ENCODE measurements around the gene B3GAT1.
A peak's percentile ranks its signal among the peaks of the same experiment; 100 is the strongest.

B3GAT1 gene

DNA sequence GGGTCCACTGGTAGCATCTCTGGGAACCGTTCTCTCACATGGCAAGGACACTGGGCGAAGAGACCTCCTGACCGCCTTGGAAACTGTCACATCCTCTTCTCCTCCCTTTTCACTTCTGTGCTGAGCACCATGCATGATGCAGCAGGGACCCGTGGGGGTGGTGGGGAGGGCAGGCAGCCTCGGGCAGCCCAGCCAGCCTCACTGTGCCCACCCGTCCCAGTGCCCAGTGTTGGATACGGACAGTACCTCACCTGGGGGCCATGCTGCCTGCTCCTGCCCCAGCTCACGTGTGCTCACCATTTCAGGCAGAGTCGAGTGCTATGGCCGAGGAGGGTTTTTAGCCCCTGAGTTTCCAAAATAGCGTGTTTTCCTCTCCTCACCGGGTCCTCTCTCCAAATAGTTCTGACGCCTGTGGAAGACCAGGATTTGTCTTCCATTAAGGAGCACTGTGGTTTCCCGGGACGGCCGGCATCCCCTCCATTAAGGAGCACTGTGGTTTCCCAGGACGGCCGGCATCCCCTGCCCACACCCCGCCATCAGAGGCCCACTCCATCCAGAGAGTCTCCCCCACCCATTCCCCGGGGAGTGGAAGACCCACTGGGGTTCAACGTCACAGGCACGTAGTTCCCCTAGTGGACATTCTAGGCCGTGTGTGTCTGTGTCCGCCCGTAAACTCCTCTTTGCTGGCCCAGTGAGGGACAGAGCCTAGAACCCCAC lies 22.4 kb downstream of the B3GAT1 start:
- no peak for DNase-seq

DNA sequence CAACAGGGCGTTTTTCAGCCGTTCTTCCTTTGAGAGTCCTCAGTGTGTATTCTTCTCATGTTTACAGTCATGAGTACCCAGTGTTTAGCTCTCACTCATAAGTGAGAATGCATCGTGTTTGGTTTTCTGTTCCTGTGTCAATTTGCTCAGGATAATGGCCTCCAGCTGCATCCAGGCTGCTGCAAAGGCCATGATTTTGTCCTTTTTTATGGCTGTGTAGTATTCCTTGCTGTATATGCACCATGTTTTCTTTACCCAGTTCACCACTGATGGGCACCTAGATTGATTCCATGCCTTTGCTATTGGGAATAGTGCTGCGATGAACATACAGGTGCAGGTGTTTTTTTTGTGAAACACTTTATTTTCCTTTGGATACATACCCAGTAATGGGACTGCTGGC lies 23.5 kb downstream of the B3GAT1 start:
- DNase-seq = no peak

DNA sequence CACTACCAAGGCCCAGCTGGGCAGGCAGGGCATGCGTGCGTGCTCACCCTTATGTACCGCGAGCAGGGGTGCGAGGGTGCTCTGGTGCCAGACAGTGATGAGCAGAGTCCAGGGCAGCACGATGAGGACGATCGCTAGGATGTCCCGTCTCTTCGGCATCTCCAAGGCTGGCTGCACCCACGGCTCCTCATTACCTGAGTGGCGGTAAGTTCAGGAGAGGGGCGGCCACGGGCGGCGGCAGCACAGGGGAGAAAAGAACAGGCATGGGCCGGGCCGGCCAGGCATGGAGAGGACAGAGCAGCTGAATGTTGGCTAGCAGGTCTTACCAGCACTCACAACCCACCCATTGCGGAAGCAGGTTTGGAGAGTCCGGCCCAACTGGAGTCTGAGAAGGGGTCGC lies 24.5 kb downstream of the B3GAT1 start:
- DNase-seq = no peak

DNA sequence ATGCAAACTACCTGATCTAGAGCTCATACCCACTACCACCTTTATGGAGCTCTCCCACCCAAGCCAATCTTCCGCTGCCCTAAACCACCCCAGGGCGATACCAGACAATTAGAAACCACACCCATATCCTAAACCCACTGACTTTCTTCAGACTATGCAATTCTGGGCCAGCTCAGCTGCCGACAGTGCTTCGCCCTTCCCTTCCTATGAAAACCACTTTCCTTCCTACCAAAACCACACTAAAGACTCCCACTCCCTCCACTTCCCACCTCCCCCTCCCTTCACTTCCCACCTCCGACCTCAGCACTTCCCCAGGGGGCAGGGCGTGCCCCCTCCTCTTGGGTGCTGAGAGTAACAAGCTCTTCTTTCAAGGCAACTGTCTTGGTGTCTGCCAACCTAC lies 25.1 kb downstream of the B3GAT1 start:
- no peak for DNase-seq

DNA sequence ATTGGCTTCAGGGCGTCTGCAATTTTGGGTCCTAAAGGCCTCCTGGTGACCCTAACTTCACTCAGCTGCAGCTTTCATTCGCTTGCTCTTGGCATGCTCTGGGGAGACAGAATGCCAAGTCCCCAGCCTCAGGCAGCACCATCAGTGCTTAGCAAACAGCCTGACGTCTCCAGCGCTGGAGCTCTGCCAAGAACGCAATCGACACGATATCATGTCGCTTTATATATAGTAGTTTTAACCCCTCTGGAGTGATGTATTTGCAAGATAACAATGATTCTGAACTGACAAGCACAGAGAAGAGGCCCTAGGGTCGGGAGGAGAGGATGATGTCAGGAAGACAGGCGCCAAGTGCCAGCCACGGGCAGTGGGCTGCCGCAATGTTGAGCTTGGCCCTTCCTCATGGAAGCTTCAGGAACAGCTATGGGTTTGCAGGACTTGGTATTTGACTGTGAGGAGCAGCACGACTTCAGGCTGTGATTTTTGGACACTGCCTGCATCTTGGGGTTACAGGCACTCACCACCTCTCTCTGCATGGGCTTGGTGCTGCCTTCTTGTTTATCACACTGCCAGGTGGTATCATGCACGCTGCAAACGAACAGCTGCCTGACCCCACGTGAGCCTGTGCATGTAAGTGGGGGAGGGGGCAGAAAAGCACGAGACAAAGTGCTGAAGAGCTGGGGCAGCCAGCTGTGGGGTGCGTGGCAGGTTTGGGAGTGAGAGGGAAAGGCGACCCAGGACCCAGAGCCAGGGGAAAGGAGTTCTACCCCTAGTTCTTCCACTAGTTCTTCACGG lies 26.1 kb downstream of the B3GAT1 start:
- DNase-seq = peak; percentile 93

DNA sequence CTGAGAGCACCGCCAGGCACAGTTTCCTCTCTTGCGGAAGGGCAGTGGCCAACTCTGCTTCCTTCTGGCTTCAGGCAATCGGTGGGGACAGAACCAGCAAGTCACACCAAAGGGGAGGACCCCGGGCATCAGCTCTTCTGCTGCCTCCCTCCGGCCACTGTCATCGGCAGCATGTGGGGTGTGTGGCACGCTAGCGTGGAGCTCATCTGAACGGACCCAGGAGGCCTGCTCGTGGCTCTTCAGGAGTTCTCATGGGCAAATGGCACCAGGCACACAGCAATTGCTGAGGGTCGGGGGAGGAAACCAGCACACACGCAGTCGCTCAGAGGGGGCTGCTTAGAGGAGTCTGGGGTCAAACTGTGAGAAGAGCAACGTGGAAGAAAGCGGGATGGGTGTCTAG lies 26.9 kb downstream of the B3GAT1 start:
- no peak for DNase-seq

DNA sequence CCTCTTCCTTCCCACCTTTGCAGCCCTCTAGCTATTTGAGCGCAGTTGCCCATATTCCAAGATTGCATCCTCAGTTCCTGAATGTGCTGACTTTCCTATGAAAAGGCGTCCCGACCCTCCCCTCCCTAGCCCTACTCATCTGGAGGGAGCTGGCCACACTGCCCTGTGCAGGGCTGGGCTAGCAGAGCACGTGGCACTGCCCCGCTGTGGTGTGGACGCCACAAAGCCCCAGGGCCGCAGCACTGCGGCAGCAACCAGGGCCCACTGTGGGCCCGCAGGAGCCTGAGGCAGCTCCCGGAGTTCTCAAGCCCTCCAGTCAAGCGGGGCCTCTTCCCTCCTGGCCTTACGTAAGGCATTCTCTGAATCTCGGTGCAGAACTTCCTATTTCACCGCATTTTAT lies 27.6 kb downstream of the B3GAT1 start:
- DNase-seq = no peak

DNA sequence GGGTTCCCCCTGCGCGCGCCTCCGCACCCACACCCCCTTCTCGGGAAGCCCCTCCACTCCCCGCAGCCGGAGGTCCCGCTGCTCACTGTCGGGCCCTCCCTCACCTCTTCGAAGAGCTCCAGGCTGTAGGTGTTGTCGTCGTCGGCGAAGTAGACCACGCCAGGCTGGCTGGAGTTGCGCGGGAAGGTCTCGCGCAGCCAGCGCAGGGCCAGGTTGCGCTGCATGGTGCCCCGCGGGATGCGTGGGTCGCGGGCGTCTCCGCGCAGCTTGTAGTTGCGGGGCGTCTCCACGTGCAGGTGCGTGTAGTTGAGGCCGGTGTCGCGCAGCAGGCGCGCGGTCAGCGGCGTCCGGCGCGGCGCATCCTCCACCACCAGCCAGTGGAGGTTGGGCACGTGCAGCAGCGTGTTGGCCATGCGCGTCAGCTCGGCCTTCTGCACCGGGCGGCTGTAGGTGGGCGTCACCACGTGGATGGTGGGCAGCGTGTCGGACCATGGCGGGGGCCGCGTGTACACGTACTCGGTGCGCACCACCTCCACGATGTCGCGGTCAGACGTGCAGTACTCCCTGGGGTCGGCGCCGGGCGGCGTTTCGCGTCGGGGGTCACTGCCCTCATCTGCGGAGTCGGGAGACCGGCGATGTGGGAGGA lies 28.3 kb downstream of the B3GAT1 start:
- DNase-seq = no peak

DNA sequence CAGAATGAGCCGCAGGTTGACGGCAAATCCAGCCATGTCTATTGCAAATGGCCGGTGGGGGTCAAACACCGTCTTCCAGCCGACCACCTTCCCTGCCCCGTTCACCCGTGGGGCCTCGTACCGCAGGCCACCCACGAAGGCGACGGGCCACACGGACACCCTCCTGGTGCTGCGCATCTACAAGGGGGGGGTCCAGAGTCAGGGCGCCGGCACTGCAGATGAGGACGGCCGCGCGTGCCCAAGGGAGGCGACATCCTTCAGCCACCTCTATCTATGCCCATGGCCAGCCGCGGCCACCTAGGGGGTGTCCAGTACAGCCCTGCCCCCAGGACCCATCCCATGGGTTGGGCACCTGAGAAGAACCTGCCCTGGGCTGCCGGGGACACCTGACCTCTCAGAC lies 29.2 kb downstream of the B3GAT1 start:
- DNase-seq = no peak

DNA sequence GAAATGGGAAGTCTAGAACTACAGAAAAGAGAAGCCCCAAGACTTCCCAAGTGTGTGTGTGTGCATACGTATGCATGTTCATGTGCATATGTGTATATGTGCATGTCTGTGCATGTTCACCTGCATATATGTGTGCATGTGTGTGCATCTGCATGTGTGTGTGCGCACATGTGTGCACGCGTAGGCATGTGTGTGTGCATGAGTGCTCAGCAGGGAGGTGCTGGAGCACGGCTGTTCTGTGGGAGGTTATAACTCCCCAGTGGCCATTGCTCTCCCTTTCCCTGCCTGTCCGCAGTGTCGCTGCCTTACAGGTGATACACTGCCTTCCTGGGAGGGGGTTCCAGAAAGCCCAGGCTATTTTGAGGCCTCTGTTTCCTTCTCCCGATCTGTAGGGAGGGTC lies 29.8 kb downstream of the B3GAT1 start:
- DNase-seq = no peak

DNA sequence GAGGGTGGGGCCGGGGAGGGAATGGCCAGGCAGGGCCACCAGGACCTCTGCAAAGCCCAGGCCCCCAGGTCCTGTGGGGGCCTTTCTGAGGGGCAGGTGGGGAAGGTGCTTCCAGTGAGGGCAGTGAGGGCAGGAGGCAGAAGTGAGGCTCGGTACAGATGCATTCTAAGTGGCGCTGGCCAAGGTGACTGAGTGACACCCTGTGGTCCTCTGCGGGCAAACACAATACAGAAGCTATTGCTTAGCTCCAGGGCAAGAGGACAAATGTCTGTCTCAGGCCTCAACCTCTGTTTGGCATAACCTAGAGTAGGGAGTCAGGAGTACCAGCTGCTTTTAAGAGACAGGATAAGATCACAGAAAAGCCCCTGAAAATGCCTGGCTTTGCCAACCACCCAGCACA lies 31.3 kb downstream of the B3GAT1 start:
- DNase-seq = no peak

DNA sequence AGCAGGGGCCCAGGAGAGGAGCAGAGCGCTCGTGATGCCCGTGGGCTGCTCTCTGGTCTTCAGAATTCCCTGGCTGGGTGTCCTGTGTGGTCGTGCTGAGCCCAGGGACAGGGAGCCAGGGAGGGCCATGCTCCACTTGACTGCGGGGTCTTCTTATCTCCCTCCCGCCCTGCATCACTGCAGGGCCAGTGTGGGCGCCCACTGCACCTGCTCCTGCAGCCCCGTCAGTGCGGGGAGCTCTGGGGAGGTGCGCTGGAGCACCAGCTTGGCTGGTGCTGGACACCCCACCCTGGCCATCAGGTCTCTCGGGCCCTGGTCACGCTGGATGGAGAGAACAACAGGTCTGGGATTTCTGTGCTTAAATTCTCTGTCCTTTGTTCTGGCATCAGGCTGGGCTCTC lies 31.8 kb downstream of the B3GAT1 start:
- DNase-seq = no peak

DNA sequence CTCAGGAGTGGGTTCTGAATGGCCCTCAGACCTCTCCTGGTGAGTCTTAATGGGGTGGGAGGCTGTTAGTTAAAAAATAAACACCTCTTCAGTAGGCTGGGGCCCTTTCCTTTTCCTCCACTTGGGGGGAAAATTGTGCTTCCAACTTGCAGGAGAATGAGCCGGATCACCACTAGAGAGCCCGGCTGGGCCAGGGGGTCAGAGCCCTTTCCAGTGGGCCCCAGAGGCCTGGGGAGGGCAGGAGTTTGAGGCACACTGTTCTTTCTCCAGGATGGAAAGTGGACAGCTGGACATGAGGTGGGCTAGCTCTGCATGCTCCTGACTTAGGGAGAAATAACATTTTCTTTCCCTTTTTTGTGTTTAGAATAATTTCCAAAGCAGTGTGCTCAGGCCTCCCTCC lies 32.8 kb downstream of the B3GAT1 start:
- DNase-seq = no peak

DNA sequence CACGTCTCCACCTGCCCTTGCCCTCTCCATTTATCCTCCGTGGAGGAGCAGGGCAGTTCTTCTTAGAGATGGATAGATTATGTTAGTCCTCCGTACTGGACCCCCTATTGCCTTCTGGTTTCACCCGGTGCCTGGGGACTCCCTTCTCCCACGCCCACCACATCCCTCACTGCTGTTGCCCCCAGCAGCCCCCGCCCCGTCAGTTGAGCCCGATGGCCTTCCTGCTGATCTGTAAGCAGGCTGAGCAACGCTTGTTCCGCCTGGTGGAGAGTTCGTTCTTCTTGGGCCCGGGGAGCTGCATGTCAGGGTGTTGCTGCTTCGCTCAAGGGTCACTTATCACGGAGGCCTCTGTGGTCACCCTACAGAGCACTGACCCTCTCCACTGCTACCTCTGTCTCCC lies 34.2 kb downstream of the B3GAT1 start:
- DNase-seq = no peak

DNA sequence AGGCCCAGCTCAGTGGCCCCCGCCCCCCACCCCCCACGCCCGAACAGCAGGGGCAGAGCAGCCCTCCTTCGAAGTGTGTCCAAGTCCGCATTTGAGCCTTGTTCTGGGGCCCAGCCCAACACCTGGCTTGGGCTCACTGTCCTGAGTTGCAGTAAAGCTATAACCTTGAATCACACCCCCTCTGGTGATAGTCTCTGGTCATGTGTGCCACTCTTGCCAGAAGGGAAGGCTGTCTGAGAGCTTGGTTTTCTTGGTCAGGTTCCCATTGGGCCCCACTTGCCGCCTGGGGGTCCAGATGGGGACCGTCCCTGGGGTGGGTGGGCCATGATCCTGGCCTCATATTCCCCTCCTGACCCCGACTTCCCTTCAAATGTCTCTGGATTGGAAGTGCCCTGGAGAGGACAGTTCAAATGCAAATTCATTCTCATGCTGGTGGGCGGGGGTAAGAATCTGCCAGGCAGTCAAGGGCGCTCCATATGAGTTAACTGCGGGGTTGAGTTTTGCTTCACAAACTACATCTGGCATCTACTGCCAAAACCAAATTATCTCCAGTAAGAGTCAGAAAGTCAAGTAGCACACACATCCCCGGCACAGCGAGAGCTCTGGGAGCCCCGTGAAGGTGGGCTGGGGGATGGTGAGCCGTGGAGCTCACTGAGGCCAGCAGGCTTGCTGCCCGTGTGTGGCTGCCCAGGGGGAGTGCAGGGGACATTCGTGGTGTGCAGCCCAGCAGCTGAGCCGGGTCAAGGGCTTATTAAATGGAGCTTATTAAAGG lies 35.7 kb downstream of the B3GAT1 start:
- DNase-seq = no peak

DNA sequence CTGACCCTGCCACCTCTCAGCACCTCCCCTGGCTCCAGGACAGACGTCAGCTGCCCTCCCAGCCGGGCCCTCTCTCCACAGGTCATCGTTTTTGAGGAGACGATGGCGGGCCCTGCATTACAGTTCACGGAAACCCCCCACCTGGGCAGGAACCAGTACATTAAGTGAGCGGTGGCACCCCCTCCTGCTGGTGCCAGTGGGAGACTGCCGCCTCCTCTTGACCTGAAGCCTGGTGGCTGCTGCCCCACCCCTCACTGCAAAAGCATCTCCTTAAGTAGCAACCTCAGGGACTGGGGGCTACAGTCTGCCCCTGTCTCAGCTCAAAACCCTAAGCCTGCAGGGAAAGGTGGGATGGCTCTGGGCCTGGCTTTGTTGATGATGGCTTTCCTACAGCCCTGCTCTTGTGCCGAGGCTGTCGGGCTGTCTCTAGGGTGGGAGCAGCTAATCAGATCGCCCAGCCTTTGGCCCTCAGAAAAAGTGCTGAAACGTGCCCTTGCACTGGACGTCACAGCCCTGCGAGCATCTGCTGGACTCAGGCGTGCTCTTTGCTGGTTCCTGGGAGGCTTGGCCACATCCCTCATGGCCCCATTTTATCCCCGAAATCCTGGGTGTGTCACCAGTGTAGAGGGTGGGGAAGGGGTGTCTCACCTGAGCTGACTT lies 37.0 kb downstream of the B3GAT1 start:
- no peak for DNase-seq

DNA sequence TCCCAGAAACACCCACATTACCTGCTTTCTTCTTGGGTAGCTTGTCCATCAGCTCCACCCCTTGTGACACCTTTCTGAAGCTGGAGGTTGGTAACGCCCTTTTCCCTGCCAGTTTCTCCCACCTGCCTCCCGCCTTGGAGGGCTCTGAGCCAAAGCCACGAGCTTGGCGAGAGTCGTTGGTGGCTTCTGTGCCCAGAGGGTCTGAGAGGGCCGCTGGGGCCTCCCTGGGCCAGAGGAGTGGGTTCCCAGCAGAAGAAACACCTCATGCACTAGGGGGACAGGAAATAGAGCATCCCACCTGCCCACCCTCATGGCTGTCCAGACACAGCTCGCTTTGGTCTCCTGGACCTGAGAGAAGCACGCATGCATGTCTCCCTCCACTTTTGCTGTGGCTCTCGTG lies 37.9 kb downstream of the B3GAT1 start:
- peak; percentile 85 for DNase-seq

DNA sequence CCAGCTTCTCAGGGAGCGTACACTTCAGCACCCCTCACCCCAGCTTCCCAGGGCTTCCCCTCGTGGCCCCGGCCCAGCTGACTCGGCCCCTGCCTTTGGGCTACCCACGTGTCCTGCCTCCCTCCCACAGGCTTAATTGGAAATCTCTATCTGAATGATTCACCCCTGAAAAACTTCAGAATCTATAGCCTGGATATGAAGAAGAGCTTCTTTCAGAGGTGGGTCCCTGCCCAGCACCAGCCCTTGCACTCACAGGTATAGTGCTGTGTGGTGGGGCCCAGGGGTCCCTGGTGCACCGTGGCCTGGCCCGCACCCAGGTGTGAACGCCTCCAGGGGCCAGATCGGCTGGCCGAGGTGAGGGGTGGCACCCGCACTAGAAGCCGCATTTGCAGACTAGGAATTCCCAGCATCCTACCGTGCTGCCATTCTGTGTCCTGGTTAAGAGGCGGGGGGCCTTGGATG lies 38.4 kb downstream of the B3GAT1 start:
- no peak for DNase-seq

DNA sequence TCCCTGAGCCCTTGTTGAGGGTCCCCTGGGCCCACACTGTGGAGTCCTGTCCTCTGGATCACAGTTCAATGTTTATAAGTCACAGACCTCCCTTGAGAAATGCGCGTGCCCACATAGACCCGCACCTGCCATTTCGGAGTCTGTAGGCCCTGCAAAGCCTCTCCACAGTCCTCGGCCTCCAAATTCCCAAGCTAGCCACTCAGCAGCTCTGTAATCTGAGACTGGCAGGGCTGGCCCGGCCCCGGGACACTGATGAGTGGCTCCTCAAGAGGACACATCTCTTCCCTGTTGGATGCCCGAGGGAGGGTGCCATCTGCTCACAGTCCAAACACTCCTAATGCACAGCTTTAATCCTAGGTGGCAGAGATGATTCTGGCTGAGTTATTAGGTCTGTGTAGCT lies 39.1 kb downstream of the B3GAT1 start:
- peak; percentile 95 for DNase-seq

DNA sequence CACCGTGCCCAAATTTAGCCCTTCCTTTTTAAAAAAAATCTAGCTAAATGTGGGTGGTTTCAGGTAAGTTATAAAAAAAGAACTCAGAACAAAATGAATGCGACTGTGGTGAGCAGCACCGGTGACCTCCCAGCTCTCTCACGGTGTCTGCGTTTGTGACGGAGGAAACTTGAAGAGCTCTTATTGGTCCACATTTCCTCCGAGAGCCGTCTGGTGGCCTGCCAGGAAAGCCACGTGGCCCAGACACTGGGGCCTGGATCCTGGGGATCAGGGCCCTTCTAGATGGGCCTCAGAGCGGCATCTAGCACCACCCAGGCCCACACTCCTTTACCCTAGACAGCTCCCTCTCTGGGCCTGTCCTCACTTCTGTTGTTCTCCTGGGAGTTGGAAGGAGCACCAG lies 39.5 kb downstream of the B3GAT1 start:
- peak; percentile 77 for DNase-seq

DNA sequence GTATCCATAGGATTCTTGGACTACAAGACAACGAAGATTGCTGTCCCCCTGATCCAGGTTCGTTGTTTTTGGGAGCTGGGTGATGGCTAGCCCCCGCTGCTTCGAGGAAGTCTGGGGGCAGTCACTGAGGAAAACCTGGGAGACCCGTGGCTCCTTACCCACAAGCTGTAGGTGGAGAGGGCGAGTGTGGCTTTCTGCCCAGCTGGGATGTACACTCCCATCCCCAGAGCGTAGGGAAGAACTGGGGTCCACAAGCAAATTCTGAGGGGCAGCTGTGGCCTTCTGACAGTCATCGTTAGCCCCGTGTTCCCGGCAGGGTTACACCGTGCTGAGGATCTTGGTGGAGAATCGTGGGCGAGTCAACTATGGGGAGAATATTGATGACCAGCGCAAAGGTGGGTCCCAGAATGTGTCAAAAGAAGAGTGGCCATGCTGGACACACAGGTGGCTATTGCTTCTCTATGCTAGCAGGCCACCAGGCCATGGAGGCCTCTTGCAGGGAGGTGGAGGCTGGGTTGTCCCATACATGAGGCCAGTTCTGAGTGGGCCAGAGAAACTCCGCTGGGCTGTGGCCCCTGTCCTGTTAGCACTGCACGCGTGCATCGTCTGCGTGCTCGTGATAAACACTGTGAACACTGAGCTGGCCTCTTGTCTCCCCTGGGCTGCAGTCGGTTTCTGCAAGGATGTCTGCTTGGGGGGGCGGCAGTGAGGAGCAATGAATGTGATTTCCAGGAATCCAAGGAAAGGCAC lies 40.4 kb downstream of the B3GAT1 start:
- no peak for DNase-seq

All from DMS79 treated with DMSO at 0.1 percent for 48 hours (cell line).